Ascending aorta (tissue), 2 donors: ENCODE results near the gene TRIM14. TPM values are rescaled to one million over a fixed set of nuclear protein-coding genes. Genes with fewer than 3 reads are reported as not detected.

Source experiments
- DNase-seq, 2 donors: peaks; one replicate each; pipeline ENCODE4 v3.0.0-alpha.2; 2019; ENCODE audit warnings: low spot score in 2 of 2
- H3K27ac ChIP-seq, 2 donors: fragments of 200-600 bp; sonication (generic); one replicate each; pipeline ENCODE4 v1.5.1; 2016 to 2017; ENCODE audit warnings: mild to moderate bottlenecking in 1 of 2
- H3K27me3 ChIP-seq: fragments of 200-600 bp; sonication (generic); one replicate; pipeline ENCODE4 v1.5.1; 2017
- H3K36me3 ChIP-seq, 2 donors: fragments of 200-600 bp; sonication (generic); one replicate each; pipeline ENCODE4 v1.5.1; 2016
- H3K4me1 ChIP-seq, 2 donors: fragments of 200-600 bp; sonication (generic); one replicate each; pipeline ENCODE4 v1.5.1; 2016 to 2017; ENCODE audit warnings: mild to moderate bottlenecking in 1 of 2
- H3K4me3 ChIP-seq, 2 donors: fragments of 200-600 bp; sonication (generic); one replicate each; pipeline ENCODE4 v1.5.1; 2016 to 2017; ENCODE audit warnings: mild to moderate bottlenecking in 1 of 2
- H3K9me3 ChIP-seq, 2 donors: fragments of 200-600 bp; sonication (generic); one replicate each; pipeline ENCODE4 v1.5.1; 2016
- CTCF ChIP-seq, 3 experiments: fragments of 200-600 bp in 2 of 3; fragments of 450-650 bp in 1 of 3; sonication (generic) in 2 of 3; IDR thresholded peaks; one replicate each; pipeline ENCODE4 v1.5.1; 2016 to 2019; ENCODE audit warnings: antibody characterized with exemption in 3 of 3, mild to moderate bottlenecking in 1 of 3, moderate library complexity in 1 of 3
- intact Hi-C: fragments of 100-400 bp; cut with DNase I; formaldehyde crosslinking; loops from one replicate; pipeline ENCODE4 v1.15.1; 2023
- total RNA-seq: library from RNA; depleted of rRNA; stranded (reverse); fragments of >200 nt; gene quantifications from one replicate; pipeline ENCODE4 v1.1.0, GENCODE V29; 2016

Gene TRIM14
- total RNA-seq, 1 donor from 2014 or later = 16.1 TPM

- no peak for DNase-seq
- intact Hi-C loops = no loop called here
- no peaks in the 10 kb centered on the region for H3K27me3 ChIP-seq
- no peaks in the 10 kb centered on the region for H3K9me3 ChIP-seq
- no peak overlapping the region for H3K4me3 ChIP-seq
- H3K36me3 ChIP-seq = peaks cover 4 to 16% of the 10 kb centered on the region in 2 donors
- no peak overlapping the region for H3K27ac ChIP-seq
- no peak for TF ChIP-seq CTCF (IDR thresholded peaks at IDR 0.05)
- H3K4me1 ChIP-seq = no peaks in the 10 kb centered on the region
These were observed 49.5 kb downstream of the TRIM14 start for GRCh38 chr9:98069551-98069950.

GRCh38 chr9:98067184-98067583, 51.8 kb downstream of the TRIM14 start:
- Histone ChIP-seq H3K27me3 (no peaks in the 10 kb centered on the region), H3K9me3 (no peaks in the 10 kb centered on the region), H3K4me3 (no peak overlapping the region), H3K4me1 (no peaks in the 10 kb centered on the region), H3K36me3 (peaks cover 19 to 31% of the 10 kb centered on the region in 2 donors), H3K27ac (no peak overlapping the region)
- intact Hi-C loops = no loop called here
- no peak for TF ChIP-seq CTCF (IDR thresholded peaks at IDR 0.05)
- no peak for DNase-seq

- H3K9me3 ChIP-seq = no peaks in the 10 kb centered on the region
- TF ChIP-seq CTCF (IDR thresholded peaks at IDR 0.05) = no peak
- no peaks in the 10 kb centered on the region for H3K4me1 ChIP-seq
- H3K27me3 ChIP-seq = no peaks in the 10 kb centered on the region
- no peak for DNase-seq
- intact Hi-C loops = no loop called here
- H3K4me3 ChIP-seq = no peak overlapping the region
- peaks cover 29 to 40% of the 10 kb centered on the region in 2 donors for H3K36me3 ChIP-seq
- H3K27ac ChIP-seq = no peak overlapping the region
These were observed 52.8 kb downstream of the TRIM14 start for GRCh38 chr9:98066235-98066634.

GRCh38 chr9:98064623-98065392, 54.2 kb downstream of the TRIM14 start:
- no peak overlapping the region for H3K4me3 ChIP-seq
- H3K27ac ChIP-seq = no peak overlapping the region
- no peak for DNase-seq
- H3K4me1 ChIP-seq = no peaks in the 10 kb centered on the region
- H3K27me3 ChIP-seq = no peaks in the 10 kb centered on the region
- intact Hi-C loops = no loop called here
- TF ChIP-seq CTCF (IDR thresholded peaks at IDR 0.05) = no peak
- H3K36me3 ChIP-seq = peaks cover 34 to 47% of the 10 kb centered on the region in 2 donors
- H3K9me3 ChIP-seq = no peaks in the 10 kb centered on the region

GRCh38 chr9:98062161-98062560, 56.9 kb downstream of the TRIM14 start:
- peaks cover 34 to 47% of the 10 kb centered on the region in 2 donors for H3K36me3 ChIP-seq
- DNase-seq = no peak
- no peak overlapping the region for H3K4me3 ChIP-seq
- no peaks in the 10 kb centered on the region for H3K9me3 ChIP-seq
- TF ChIP-seq CTCF (IDR thresholded peaks at IDR 0.05) = no peak
- H3K27ac ChIP-seq = no peak overlapping the region
- H3K27me3 ChIP-seq = no peaks in the 10 kb centered on the region
- H3K4me1 ChIP-seq = peaks cover 0 to 10% of the 10 kb centered on the region in 2 donors
- intact Hi-C loops = no loop called here
